SH-SY5Y (cell line): ENCODE data around the gene OR10P1.

Source experiments
- GATA2 ChIP-seq: IDR thresholded peaks from 2 replicates; pipeline ENCODE4 v1.6.1; 2011; ENCODE audit warnings: mild to moderate bottlenecking, low read depth, low read length
- GATA3 ChIP-seq: IDR thresholded peaks from 2 replicates; pipeline ENCODE4 v1.6.1; 2011; ENCODE audit warnings: low read depth, mild to moderate bottlenecking, low read length, moderate library complexity

GRCh38 chr12:55631733-55632132, 5.0 kb upstream of the OR10P1 start:
- no peak for TF ChIP-seq GATA2
- TF ChIP-seq GATA3 = no peak
